ENCODE measurements around the gene PHRF1. TPM values are rescaled to one million over a fixed set of nuclear protein-coding genes. Genes with fewer than 3 reads are reported as not detected.

PHRF1 gene
- total and polyA plus RNA-seq, 9 of the 15 experiments (the other 6 are each of a cell fraction or from before 2014, with no cell fraction given), result 0.07 to 37.2 (median 7.7) TPM

DNA sequence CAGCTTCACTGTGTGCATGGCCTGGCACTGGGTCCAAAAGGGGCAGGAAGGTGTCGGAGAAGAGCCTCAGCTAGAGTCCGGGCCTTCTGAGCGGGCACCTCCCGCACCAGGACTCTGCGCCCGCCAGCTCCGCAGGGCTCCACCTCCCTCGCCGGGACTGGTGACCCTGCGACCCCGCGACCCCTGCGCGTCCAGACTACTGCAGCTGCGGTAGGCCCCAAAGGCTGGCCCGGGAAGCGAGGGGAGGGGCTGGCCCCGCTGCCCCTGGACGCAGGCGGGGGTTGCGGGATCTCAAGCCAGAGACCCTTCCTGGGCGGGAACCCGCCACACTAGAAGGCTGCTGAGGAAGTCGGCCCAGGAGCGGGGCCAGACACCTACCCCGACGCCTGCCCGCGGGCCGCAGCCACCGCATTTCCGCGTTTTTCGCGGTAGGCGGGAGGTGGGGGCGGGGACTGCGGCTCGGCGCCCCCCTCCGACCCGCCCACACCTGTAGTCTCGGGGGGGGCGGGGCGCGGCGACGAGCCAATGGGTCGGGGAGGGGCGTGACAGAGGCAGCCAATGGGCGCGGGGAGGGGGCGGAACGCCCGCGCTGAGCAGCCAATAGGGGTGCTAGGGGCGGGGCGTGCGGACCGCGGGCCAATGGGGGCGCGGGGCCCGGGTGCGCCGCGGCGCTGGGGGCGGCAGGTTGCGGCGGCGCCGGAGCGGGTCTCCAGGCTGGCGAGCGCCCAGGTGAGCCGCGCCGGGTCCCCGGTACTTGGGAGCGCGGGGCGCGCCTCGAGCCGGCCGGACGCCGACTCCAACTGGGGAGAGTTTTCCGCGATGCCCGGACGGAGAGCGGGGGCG is 15.7 kb upstream of the PHRF1 start, which contains the start of the genes LMNTD2 and RASSF7 (continued):
- TF ChIP-seq, protein P1, sequence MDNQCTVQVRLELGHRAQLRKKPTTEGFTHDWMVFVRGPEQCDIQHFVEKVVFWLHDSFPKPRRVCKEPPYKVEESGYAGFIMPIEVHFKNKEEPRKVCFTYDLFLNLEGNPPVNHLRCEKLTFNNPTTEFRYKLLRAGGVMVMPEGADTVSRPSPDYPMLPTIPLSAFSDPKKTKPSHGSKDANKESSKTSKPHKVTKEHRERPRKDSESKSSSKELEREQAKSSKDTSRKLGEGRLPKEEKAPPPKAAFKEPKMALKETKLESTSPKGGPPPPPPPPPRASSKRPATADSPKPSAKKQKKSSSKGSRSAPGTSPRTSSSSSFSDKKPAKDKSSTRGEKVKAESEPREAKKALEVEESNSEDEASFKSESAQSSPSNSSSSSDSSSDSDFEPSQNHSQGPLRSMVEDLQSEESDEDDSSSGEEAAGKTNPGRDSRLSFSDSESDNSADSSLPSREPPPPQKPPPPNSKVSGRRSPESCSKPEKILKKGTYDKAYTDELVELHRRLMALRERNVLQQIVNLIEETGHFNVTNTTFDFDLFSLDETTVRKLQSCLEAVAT (IDR thresholded peaks at IDR 0.05), result 0 out of 4 replicates have a peak, but pooled peaks of 1 of the 2 experiments have one; percentile 25
- TF ChIP-seq TAF7 (tag; IDR thresholded peaks at IDR 0.05) (no peak), POU5F1 (IDR thresholded peaks at IDR 0.05; ENCODE audit: borderline replicate concordance, low read depth, low read length, partially characterized antibody) (no peak), HCFC1 (IDR thresholded peaks at IDR 0.05; ENCODE audit: low read depth, low read length) (0 out of 2 replicates have a peak, but pooled peaks have one; percentile 24), NFRKB (IDR thresholded peaks at IDR 0.05; ENCODE audit: low read depth) (peak; percentile 39; the same call in 1 of the 2 replicates), SUPT5H (IDR thresholded peaks at IDR 0.05) (peak; percentile 80), KDM5B (IDR thresholded peaks at IDR 0.05; ENCODE audit: insufficient replicate concordance, low read depth, low read length) (peak; percentile 50), ATF7 (IDR thresholded peaks at IDR 0.05) (peak; percentile 40; the same call in 1 of the 2 replicates), EGR1 (conservative IDR thresholded peaks at IDR 0.05) (peak; percentile 76), MYC (IDR thresholded peaks at IDR 0.05; ENCODE audit: low read depth, low read length) (no peak; the same call in 1 of the 2 replicates), MYC (CRISPR knock-in tag; IDR thresholded peaks at IDR 0.05; ENCODE audit: borderline replicate concordance, low read depth) (peak; percentile 68; the same call in 1 of the 2 replicates), PHF20 (IDR thresholded peaks at IDR 0.05; ENCODE audit: partially characterized antibody) (peak; percentile 91), TOE1 (IDR thresholded peaks at IDR 0.05; ENCODE audit: borderline replicate concordance) (no peak), TOE1 (CRISPR knock-in tag; IDR thresholded peaks at IDR 0.05; ENCODE audit: borderline replicate concordance, low read depth) (no peak), ARID1B (IDR thresholded peaks at IDR 0.05) (0 out of 2 replicates have a peak, but pooled peaks have one; percentile 5), HNRNPLL (IDR thresholded peaks at IDR 0.05; ENCODE audit: low read depth, low read length, poor library complexity, severe bottlenecking) (peak; percentile 76), CREBBP (IDR thresholded peaks at IDR 0.05; ENCODE audit: low read depth, low read length) (no peak), RBFOX2 (IDR thresholded peaks at IDR 0.05; ENCODE audit: low read depth, low read length) (peak; percentile 83)
- TF ChIP-seq, protein P2, sequence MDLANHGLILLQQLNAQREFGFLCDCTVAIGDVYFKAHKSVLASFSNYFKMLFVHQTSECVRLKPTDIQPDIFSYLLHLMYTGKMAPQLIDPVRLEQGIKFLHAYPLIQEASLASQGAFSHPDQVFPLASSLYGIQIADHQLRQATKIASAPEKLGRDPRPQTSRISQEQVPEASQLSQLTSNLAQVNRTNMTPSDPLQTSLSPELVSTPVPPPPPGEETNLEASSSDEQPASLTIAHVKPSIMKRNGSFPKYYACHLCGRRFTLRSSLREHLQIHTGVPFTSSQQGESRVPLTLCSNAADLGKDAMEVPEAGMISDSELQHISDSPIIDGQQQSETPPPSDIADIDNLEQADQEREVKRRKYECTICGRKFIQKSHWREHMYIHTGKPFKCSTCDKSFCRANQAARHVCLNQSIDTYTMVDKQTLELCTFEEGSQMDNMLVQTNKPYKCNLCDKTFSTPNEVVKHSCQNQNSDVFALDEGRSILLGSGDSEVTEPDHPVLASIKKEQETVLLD (IDR thresholded peaks at IDR 0.05), result peak; percentile 46; the same call in 1 of the 2 replicates
- TF ChIP-seq, protein P3, sequence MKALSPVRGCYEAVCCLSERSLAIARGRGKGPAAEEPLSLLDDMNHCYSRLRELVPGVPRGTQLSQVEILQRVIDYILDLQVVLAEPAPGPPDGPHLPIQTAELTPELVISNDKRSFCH (CRISPR knock-in tag; IDR thresholded peaks at IDR 0.05), result no peak
- TF ChIP-seq, protein P3 (tag; IDR thresholded peaks at IDR 0.05), result 0 out of 2 replicates have a peak, but pooled peaks have one; percentile 19
- TF ChIP-seq, protein P4, sequence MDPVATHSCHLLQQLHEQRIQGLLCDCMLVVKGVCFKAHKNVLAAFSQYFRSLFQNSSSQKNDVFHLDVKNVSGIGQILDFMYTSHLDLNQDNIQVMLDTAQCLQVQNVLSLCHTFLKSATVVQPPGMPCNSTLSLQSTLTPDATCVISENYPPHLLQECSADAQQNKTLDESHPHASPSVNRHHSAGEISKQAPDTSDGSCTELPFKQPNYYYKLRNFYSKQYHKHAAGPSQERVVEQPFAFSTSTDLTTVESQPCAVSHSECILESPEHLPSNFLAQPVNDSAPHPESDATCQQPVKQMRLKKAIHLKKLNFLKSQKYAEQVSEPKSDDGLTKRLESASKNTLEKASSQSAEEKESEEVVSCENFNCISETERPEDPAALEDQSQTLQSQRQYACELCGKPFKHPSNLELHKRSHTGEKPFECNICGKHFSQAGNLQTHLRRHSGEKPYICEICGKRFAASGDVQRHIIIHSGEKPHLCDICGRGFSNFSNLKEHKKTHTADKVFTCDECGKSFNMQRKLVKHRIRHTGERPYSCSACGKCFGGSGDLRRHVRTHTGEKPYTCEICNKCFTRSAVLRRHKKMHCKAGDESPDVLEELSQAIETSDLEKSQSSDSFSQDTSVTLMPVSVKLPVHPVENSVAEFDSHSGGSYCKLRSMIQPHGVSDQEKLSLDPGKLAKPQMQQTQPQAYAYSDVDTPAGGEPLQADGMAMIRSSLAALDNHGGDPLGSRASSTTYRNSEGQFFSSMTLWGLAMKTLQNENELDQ (CRISPR knock-in tag; IDR thresholded peaks at IDR 0.05; ENCODE audit: borderline replicate concordance), result no peak

Measured in K562 (cell line).